IPS-18c (cell line): ENCODE results near the gene IL17D.
"Not testable (repeated sequence)": the region's sequence is repeated elsewhere in the genome, so short reads cannot be mapped to it uniquely, and the experiment has no call there.

Experiments
- H3K4me3 ChIP-seq: 2 replicates; pipeline ENCODE4 v1.7.0; 2013; ENCODE audit warnings: low read depth, mild to moderate bottlenecking, low read length, moderate library complexity; ENCODE audit not compliant: insufficient read depth
- H3K9me3 ChIP-seq: one replicate; pipeline ENCODE4 v1.6.1; 2013; ENCODE audit warnings: mild to moderate bottlenecking, low read length, moderate library complexity; ENCODE audit not compliant: control insufficient read depth, insufficient read depth

Gene IL17D

DNA sequence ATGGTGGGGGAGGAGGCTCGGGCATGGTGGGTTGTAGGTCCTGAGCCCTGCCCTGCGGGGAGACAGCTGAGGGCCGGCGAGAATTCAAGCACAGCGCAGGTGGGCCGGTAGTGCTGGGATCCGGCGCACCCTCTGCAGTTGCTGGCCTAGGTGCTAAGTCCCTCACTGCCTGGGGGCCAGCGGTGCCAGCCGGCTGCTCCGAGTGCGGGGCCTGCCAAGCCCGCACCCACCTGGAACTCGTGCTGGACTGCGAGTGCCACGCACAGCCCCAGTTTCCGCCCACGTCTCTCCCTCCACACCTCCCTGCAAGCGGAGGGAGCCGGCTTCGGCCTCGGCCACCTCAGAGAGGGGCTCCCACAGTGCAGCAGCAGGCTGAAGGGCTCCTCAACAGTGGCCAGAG is 36.5 kb downstream of the IL17D start:
- Histone ChIP-seq H3K4me3 (no peak overlapping the region), H3K9me3 (no peaks in the 10 kb centered on the region)

DNA sequence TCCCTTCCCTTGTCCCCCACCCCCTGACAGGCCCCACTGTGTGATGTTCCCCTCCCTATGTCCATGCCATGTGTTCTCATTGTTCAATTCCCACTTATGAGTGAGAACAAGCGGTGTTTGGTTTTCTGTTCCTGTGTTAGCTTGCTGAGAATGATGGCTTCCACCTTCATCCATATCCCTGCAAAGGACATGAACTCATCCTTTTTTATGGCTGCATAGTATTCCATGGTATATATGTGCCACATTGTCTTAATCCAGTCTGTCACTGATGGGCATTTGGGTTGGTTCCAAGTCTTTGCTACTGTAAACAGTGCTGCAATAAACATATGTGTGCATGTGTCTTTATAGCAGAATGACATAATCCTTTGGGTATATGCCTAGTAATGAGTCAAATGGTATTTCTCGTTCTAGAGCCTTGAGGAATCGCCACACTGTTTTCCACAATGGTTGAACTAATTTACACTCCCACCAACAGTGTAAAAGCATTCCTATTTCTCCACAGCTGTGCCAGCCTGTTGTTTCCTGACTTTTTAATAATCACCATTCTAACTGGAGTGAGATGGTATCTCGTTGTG is 40.4 kb downstream of the IL17D start:
- not testable (repeated sequence) for H3K4me3 ChIP-seq, H3K9me3 ChIP-seq

DNA sequence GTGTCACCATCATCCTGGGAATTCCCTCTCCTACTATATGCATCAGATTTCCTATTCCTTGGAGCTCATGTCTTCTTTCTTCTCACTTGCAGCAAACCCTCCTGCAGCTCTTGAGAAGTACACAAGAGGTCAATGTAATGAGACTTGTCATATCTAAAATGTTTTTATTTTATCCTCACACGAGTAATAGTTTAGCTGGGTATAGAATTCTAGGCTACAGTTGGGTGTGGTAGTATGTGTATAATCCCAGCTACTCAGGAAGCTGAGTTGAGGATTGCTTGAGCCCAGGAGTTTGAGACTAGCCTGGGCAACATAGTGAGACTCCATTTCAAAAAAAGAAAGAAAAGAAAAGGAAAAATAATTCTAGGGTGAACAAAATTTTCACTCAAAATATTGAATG is 45.9 kb downstream of the IL17D start:
- Histone ChIP-seq H3K9me3 (no peaks in the 10 kb centered on the region), H3K4me3 (no peak overlapping the region)

DNA sequence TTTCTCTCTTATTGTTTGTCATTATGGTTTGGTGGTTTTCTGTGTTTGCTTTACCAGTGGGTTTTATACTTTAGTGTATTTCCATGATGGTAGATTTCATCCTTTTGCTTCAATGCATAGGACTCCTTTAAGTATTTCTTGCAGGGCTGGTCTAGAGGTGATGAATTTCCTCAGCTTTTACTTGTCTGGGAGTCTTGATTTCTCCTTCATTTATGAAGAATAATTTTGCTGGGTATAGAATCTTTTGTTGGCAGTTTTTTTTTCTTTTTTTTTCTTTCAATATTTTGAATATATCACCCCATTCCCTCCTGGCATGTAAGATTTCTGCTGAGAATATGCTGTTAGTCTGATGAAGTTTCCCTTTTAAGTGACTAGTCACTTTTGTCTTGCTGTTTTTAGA is 50.5 kb downstream of the IL17D start:
- Histone ChIP-seq H3K4me3 (no peak overlapping the region), H3K9me3 (peaks cover 4% of the 10 kb centered on the region)

DNA sequence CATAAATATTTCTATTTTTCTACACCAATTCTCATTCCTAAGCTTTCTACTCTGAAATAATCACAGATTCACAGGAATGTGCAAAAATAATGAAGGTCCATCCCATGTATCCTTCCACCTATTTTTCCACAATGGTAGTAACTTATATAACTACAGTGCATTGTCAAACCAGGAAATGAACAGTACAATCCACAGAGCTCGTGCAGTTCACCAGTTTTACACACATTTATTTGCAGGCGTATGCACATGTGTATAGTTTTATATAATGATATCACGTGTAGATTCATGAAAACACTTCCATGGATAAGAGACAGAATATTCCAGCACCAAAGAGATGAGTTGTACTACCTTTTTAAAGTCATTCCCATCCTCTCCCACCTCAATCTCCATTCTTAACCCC is 57.4 kb downstream of the IL17D start:
- H3K9me3 ChIP-seq: peaks cover 4% of the 10 kb centered on the region
- no peak overlapping the region for H3K4me3 ChIP-seq

DNA sequence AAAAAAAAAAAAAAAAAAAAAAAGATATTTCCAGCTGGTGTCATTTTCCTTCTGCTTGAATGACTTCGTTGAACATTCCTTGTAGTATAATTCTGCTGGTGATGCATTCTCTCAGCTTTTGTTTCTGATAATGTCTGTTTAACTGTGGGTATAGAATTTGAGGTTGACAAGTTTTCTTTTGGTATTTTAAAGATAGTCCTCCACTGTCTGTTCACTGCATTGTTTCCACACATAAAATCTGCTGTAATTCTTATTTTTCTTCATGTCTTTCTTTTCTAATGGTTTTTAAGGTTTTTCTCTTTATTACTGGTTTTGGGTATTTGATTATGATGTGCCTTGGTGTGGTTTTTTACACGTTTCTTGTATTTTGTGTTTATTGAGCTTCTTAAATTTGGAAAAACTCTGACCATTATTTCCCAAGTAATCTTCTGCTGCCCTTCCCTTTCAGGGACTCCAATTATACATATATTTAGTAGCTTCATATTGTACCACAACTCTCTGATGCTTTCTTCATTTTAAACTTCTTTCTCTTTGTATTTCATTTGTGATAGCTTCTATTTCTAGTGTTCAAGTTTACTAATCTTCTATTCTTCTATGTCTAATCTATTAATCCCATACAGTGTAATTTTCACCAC is 63.9 kb downstream of the IL17D start:
- H3K4me3 ChIP-seq: no peak overlapping the region
- no peaks in the 10 kb centered on the region for H3K9me3 ChIP-seq

DNA sequence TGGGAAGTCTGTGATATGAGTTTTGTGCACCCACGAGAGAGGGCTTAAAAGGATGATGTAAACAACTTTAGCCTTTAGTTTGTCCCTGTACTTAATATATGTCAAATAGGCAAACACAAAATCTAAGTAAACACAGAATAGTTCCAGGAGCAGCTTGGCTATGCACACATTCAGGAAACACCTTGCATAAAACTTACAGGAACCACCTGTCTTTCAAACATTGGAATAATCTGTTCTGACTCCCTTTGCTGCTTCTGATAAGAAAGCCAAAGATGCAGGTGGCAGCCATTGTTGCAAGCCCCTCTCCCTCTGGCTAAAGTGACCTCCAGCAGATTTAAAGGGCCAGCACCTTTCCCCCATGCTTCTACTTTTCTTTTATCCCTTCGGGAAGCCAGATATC is 65.6 kb downstream of the IL17D start:
- Histone ChIP-seq H3K4me3 (no peak overlapping the region), H3K9me3 (no peaks in the 10 kb centered on the region)

DNA sequence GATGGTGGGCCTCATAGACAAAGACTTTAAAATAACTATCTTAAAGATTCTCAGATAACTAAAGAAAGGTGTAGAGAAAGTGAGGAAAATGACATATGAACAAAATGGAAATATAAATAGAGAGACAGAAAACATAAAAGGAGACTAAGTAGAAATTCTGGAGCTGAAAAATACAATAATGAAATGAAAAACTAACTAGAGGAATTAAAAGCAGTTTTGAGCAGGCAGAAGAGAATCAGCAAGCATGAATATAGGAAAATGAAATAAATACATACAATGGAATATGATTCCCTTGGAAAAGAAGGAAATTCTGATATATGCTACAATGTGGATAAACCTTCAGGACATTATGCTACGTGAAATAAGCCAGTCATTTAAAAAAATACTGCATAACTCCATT is 66.3 kb downstream of the IL17D start:
- no peaks in the 10 kb centered on the region for H3K9me3 ChIP-seq
- no peak overlapping the region for H3K4me3 ChIP-seq
